Measurements from ENCODE around the gene ERH.
"Not testable (repeated sequence)": the region's sequence is repeated elsewhere in the genome, so short reads cannot be mapped to it uniquely, and the experiment has no call there.

Gene ERH

DNA sequence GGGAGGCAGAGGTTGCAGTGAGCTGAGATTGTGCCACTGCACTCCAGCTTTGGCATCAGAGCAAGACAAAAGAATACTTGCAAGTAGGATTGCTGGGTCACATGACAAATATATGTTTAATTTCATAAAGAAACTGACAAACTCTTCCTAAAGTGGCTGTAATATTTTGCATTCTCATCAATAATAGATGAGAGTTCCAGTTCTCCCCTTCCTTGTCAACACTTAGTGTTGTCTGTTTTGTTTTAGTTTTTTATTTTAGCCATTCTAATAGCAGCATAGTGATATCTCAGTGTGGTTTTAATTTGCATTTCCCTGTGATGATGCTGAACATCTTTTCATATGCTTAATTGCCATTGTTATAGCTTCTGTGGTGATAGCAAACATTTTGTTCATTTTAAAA, 31.5 kb upstream of the ERH start:
- FAIRE-seq (no peak), DNase-seq (ENCODE audit: insufficient read length, low spot score) (no peak)
- TF ChIP-seq, protein P1, sequence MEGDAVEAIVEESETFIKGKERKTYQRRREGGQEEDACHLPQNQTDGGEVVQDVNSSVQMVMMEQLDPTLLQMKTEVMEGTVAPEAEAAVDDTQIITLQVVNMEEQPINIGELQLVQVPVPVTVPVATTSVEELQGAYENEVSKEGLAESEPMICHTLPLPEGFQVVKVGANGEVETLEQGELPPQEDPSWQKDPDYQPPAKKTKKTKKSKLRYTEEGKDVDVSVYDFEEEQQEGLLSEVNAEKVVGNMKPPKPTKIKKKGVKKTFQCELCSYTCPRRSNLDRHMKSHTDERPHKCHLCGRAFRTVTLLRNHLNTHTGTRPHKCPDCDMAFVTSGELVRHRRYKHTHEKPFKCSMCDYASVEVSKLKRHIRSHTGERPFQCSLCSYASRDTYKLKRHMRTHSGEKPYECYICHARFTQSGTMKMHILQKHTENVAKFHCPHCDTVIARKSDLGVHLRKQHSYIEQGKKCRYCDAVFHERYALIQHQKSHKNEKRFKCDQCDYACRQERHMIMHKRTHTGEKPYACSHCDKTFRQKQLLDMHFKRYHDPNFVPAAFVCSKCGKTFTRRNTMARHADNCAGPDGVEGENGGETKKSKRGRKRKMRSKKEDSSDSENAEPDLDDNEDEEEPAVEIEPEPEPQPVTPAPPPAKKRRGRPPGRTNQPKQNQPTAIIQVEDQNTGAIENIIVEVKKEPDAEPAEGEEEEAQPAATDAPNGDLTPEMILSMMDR (IDR thresholded peaks at IDR 0.05; ENCODE audit: insufficient read depth, missing control alignments) = no peak

DNA sequence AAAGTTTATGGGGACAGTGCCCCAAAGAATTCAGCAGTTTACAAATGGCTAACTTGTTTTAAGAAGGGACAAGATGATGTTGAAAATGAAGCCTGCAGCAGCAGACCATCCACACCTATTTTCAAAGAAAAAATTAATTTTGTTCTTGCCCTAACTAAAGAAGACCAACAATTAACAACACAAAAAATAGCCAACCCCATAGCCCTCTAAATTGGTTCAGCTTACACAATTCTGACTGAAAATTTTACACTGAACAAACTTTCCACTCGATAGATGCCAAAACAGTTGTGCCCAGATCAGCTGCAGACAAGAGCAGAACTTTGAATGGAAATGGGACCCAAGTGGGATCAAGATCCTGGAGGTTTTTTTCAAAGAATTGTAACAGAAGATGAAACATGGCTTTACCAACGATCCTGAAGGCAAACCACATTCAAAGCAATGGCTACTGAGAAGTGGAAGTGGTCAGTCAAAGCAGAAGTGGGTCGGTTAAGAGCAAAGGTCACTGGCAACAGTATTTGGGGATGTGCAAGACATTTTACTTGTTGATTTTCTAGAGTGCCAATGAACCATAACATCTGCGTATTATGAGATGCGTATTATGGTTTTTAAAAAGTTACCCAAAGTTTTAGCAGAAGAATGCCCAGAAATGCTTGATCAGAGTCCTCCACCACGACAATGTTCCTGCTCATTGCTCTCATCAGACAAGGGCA, 30.3 kb upstream of the ERH start:
- no peak for FAIRE-seq
- no peak for DNase-seq (ENCODE audit: insufficient read length, low spot score)

DNA sequence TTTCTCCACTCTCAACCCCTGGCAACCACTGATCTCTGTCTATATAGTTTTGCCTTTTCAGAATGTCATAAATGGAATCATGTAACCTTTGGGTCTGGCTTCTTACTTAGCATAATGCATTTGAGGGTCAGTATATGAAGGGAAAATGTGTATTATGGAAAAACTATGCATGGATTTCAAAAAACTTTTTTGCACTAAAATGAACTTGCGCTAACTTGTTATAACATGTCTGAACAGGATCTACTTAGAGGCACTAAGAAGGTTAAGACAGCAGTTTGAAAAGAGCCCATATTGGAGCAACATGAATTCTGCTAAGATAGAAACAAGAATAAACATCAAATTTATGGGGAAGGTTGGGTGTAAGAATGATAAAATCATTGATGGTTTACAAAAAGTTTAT, 29.5 kb upstream of the ERH start:
- no peak for DNase-seq (ENCODE audit: insufficient read length, low spot score)
- TF ChIP-seq, protein P1 (IDR thresholded peaks at IDR 0.05; ENCODE audit: insufficient read depth, missing control alignments) = no peak
- FAIRE-seq = no peak

More for the DNA sequence above, 30.3 kb upstream of the ERH start:
- TF ChIP-seq, protein P1 (IDR thresholded peaks at IDR 0.05; ENCODE audit: insufficient read depth, missing control alignments) = no peak

DNA sequence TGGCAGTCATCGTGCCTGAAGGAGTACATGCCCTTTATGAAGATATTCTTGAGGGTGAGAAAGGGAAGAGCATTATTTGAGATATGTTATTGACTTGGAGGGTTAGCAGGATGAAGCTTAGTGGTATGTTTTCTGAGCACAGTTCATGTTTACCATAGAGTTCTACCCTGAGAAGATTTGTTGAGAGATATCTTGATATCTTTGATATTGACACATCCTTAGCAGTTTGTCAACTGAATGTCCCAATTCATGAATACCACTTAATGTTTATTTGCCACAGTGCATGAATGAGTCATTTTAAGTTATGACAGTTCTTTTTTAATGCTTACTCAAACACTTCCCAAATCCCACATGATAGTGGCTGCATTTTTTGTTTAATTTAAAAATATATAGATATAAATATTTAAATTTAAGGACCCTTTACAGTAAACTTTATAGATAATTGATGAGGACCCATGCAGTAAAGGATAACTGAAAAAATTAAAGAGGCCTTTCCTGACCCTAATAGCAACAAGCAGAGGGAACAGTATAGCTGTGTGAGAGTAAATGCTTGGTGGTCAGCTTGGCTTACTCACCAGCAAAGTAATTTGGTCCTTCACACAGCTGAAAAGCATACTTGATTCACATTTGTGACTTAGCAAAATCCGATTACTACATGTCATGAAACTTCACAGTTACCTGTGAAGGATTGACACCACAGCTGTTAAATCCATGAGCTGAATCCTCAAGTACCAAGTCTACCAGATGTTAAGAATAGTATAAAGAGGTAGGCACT, 26.2 kb upstream of the ERH start:
- TF ChIP-seq, protein P1 (IDR thresholded peaks at IDR 0.05; ENCODE audit: insufficient read depth, missing control alignments) = no peak
- FAIRE-seq = no peak
- no peak for DNase-seq (ENCODE audit: insufficient read length, low spot score)

DNA sequence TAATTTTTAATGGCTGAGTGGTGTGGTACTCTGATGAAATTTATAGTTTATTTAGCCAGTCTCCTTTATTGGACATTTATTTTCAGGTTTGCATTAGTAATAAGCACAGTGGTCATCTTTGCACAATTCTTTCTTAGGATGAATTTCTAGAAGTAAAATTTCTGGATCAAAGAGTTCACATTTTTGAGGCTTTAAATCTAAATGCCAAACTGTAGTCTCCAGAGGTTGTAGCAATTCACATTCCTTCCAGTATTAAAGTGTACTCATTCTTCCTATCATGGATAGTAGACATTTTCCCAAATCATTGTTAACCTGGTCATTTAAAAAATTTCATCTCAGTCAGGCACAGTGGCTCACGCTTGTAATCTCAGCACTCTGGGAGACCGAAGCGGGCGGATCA, 25.2 kb upstream of the ERH start:
- DNase-seq (ENCODE audit: insufficient read length, low spot score) = no peak
- no peak for FAIRE-seq

DNA sequence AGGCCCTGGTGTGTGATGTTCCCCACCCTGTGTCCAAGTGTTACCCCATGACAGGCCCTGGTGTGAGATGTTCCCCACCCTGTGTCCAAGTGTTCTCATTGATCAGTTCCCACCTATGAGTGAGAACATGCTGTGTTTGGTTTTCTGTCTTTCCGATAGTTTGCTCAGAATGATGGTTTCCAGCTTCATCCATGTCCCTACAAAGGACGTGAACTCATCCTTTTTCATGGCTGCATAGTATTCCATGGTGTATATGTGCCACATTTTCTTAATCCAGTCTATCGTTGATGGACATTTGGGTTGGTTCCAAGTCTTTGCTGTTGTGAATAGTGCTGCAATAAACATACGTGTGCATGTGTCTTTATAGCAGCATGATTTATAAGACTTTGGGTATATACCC, 18.0 kb upstream of the ERH start:
- DNase-seq (ENCODE audit: insufficient read length, low spot score); FAIRE-seq: not testable (repeated sequence)

More for the DNA sequence above, 25.2 kb upstream of the ERH start:
- TF ChIP-seq, protein P1 (IDR thresholded peaks at IDR 0.05; ENCODE audit: insufficient read depth, missing control alignments) = no peak

DNA sequence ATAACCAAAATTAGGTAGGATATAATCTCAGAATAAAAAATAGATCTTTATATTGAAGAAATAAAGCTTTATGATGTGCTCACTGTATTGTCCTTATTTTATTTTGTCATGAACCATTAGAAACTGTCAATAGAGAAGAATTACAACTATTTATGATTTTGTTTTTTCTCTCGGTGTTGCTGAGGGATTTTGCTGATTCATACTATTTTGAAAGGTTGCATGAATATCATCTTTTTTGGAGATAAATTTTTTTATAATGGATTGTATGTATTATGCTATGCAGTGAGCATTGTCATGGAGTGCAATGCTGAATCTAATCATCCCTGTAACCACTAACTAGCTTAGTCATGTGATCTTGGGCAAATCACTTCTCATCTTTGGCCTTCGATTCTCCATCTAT, 15.4 kb upstream of the ERH start:
- TF ChIP-seq, protein P1 (IDR thresholded peaks at IDR 0.05; ENCODE audit: insufficient read depth, missing control alignments) = no peak
- FAIRE-seq = no peak
- no peak for DNase-seq (ENCODE audit: insufficient read length, low spot score)

All from D721Med (cell line).